ENCODE results near the gene SND1. TPM values are rescaled to one million over a fixed set of nuclear protein-coding genes. Genes with fewer than 3 reads are reported as not detected.

Gene SND1
- total and polyA plus RNA-seq, 10 donors = 61.7 to 173 (median 116) TPM

DNA sequence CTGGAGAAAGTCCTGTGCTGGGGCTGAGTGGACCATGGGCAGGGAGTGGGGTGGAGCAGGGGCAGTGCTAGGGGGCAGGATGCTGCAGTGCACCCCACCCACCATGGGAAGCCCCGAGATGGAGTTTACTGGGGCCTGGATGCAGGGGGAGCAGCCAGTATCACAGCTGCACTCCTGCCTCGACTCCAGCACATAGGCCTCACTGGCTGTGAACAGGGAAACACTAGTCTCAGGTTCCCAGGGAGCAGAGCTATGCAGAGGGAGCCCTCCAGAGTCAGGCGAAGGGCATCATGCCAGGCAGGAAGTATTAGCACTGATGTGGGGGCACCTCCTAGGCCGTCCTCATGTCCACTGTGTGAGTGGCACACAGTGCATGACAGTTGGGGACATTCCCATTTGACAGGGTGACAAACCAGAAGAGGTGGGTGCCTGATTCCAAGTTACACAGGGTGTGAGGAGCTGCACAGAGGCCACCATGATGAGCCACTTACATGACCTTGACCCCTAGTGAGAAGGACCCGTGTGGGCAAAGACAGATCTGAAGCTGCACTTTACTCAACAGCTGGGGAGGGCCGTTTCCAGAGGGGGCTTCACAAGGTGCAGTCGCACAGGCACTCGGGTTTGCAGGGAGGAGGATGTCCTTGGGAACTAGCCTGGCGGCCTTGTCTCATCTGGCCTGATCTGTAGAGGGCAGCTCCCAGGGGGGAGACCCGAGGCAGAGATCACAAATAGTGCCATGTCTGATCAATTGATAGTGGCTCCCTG is 449.1 kb downstream of the SND1 start:
- Histone ChIP-seq H3K27ac (peak overlapping the region in 2 of 8 donors; percentile 27 to 42), H3K27me3 (replicated peaks in 1 of 7) (peaks cover 0 to 21% (median 0%) of the 10 kb centered on the region in 7 donors), H3K4me3 (no peak overlapping the region), H3K36me3 (peaks cover 0 to 20% (median 0%) of the 10 kb centered on the region in 6 donors), H3K9me3 (no peaks in the 10 kb centered on the region), H3K4me1 (peaks cover 3 to 56% (median 33%) of the 10 kb centered on the region in 6 donors)
- no peak for DNase-seq
- WGBS, 5 donors = 61 to 75% (median 67%) methylated on average over 9 to 10 of the region's 10 CpGs
- intact Hi-C loops (cut with DNase I; ENCODE audit: low total_unique reads) = no loop called here
- TF ChIP-seq, protein P1, sequence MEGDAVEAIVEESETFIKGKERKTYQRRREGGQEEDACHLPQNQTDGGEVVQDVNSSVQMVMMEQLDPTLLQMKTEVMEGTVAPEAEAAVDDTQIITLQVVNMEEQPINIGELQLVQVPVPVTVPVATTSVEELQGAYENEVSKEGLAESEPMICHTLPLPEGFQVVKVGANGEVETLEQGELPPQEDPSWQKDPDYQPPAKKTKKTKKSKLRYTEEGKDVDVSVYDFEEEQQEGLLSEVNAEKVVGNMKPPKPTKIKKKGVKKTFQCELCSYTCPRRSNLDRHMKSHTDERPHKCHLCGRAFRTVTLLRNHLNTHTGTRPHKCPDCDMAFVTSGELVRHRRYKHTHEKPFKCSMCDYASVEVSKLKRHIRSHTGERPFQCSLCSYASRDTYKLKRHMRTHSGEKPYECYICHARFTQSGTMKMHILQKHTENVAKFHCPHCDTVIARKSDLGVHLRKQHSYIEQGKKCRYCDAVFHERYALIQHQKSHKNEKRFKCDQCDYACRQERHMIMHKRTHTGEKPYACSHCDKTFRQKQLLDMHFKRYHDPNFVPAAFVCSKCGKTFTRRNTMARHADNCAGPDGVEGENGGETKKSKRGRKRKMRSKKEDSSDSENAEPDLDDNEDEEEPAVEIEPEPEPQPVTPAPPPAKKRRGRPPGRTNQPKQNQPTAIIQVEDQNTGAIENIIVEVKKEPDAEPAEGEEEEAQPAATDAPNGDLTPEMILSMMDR (IDR thresholded peaks at IDR 0.05 in 8 of 11, conservative IDR thresholded peaks at IDR 0.05 in 3 of 11) = no peak
- TF ChIP-seq POLR2AphosphoS5 (IDR thresholded peaks at IDR 0.05) = no peak
- TF ChIP-seq POLR2A (IDR thresholded peaks at IDR 0.05) = no peak

DNA sequence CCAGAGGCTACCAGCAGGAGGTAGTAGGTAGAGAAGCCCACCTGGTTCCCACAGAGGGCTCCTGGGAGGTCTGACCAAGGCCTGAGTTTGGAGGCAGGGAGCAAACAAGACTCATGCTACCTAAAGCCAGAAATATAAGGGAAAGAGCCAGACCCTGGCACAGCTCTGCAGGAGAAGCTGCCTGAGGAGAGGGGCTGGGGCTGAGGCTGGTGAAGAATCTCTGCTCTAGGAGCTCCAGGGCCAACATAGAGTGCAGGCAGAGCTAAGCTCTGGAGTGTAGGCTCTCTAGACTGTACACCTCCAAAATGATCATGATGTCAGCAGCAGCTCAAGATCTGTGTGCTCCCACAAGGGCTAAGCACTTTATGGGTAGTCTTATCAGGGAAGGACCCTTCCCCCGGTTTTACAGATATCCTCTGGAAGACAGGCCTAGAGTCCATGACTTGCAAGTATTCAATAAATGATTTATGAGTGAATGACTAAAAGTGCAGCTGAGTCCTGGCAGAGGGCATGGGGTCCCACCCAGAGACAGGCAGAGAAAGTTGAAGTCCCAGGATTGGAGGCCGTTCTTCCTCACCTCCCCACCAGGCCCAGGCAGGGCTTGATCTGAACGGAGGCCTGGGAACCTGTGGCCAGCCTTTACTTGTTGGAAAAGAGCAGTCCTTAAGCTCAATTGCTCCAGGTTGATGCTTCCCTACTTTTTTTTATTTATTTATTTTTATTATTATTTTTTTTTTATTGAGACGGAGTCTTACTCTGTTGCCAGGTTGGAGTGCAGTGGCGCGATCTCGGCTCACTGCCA is 450.7 kb downstream of the SND1 start:
- DNase-seq = peak; percentile 51

DNA sequence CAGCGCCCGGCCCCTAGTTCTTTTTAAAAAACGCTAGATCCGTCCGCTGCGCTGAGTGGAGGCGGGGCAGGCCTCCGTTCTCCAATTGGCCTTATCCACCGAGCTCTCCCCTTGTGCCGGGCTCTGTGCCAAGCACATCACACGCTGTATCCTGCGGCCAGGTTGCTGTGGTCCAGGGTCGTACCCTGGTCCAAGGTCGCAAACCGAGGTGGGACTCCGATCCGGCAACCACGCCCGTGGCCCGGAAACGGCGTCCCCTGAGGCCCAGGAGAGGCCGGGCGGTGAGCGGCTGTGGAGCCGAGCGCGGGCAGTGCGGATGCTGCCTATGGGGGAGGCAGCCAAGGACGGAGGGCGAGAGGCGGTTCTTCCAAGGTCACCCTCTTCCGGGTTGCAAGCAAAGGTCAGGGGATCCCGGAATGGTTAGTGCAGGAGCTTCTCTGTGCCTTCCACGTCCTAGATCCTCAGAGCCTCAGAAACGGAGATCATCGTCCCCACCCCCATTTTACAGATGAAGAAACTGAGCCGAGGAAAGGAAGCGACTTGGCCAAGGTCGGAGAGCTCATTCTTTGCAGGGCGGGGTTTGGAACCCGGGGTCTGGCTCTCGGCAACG is 451.6 kb downstream of the SND1 start:
- H3K9me3 ChIP-seq = no peaks in the 10 kb centered on the region
- H3K4me1 ChIP-seq = peaks cover 9 to 75% (median 44%) of the 10 kb centered on the region in 6 donors
- no peaks in the 10 kb centered on the region for H3K36me3 ChIP-seq
- H3K27ac ChIP-seq = peak overlapping the region; percentile 21 to 82 (median 64)
- WGBS, 5 donors = 8 to 17% (median 14%) methylated on average over 34 to 44 of the region's 44 CpGs
- peak; percentile 76 to 90 (median 87) for TF ChIP-seq POLR2AphosphoS5 (IDR thresholded peaks at IDR 0.05)
- TF ChIP-seq, protein P1 (IDR thresholded peaks at IDR 0.05 in 8 of 11, conservative IDR thresholded peaks at IDR 0.05 in 3 of 11) = no peak
- TF ChIP-seq POLR2A (IDR thresholded peaks at IDR 0.05) = no peak
- intact Hi-C loops (cut with DNase I; ENCODE audit: low total_unique reads) = no loop called here
- DNase-seq = peak; percentile 93
- peaks cover 0 to 21% (median 0%) of the 10 kb centered on the region in 7 donors for H3K27me3 ChIP-seq (replicated peaks in 1 of 7)
- H3K4me3 ChIP-seq = peak overlapping the region; percentile 22 to 75 (median 54)

More for the DNA sequence above, 450.7 kb downstream of the SND1 start:
- TF ChIP-seq POLR2AphosphoS5 (IDR thresholded peaks at IDR 0.05) = no peak
- no peak for TF ChIP-seq POLR2A (IDR thresholded peaks at IDR 0.05)
- TF ChIP-seq, protein P1 (IDR thresholded peaks at IDR 0.05 in 8 of 11, conservative IDR thresholded peaks at IDR 0.05 in 3 of 11) = no peak
- Histone ChIP-seq H3K4me3 (peak overlapping the region in 1 of 8 donors; percentile 57), H3K9me3 (no peaks in the 10 kb centered on the region), H3K27me3 (replicated peaks in 1 of 7) (peaks cover 0 to 21% (median 0%) of the 10 kb centered on the region in 7 donors), H3K36me3 (peaks cover 0 to 5% (median 0%) of the 10 kb centered on the region in 6 donors), H3K27ac (peak overlapping the region in 5 of 8 donors; percentile 35 to 80 (median 66)), H3K4me1 (peaks cover 3 to 69% (median 38%) of the 10 kb centered on the region in 6 donors)
- 73 to 87% (median 81%) methylated on average over 7 of the region's 7 CpGs for WGBS, 5 donors
- intact Hi-C loops (cut with DNase I; ENCODE audit: low total_unique reads) = no loop called here
